GM18507 (cell line): Measurements from ENCODE around the gene LSM6.

Source experiments
- DNase-seq: peaks from one replicate; pipeline ENCODE4 v3.0.0; 2011; ENCODE audit warnings: low read depth; ENCODE audit not compliant: insufficient read length; ENCODE audit errors: extremely low spot score
- FAIRE-seq: peaks from 2 replicates; lab custom pipeline; 2011; peaks lifted over from hg19 to GRCh38; lab: Jason Lieb, UNC

The LSM6 gene

GRCh38 chr4:146237092-146237491 is 61.6 kb downstream of the LSM6 start:
- no peak for DNase-seq

GRCh38 chr4:146238107-146238506 is 62.6 kb downstream of the LSM6 start:
- DNase-seq = no peak
- no peak for FAIRE-seq

More at GRCh38 chr4:146237092-146237491, 61.6 kb downstream of the LSM6 start:
- no peak for FAIRE-seq
